Breast epithelium (tissue), 3 donors: ENCODE data around the gene FLCN.

ENCODE experiments used
- CTCF ChIP-seq, 3 donors: fragments of 450-650 bp; IDR thresholded peaks; one replicate each; pipeline ENCODE4 v1.5.1; 2016 to 2017; ENCODE audit warnings: antibody characterized with exemption in 3 of 3, mild to moderate bottlenecking in 3 of 3, moderate library complexity in 3 of 3
- POLR2A ChIP-seq: fragments of 450-650 bp; IDR thresholded peaks from one replicate; pipeline ENCODE4 v1.6.1; 2016; ENCODE audit warnings: antibody characterized with exemption, mild to moderate bottlenecking, moderate library complexity
- POLR2AphosphoS5 ChIP-seq, 3 donors: sonication (generic); formaldehyde crosslinking; IDR thresholded peaks; one replicate each; pipeline ENCODE4 v1.6.1; 2017; ENCODE audit warnings: antibody characterized with exemption in 3 of 3

GRCh38 chr17:17186551-17187505, 50.1 kb downstream of the FLCN start:
- no peak for TF ChIP-seq CTCF (IDR thresholded peaks at IDR 0.05)
- TF ChIP-seq POLR2AphosphoS5 (IDR thresholded peaks at IDR 0.05) = no peak
- TF ChIP-seq POLR2A = no peak
